PC-9 (cell line): ENCODE measurements around the gene DCAKD. TPM values are rescaled to one million over a fixed set of nuclear protein-coding genes. Genes with fewer than 3 reads are reported as not detected.

Source experiments
- BruUV-seq: library from RNA; stranded (reverse); fragments of 400-500 nt; replicated peaks from 2 replicates; lab custom pipeline; 2021; lab: Mats Ljungman, UMichigan
- CTCF ChIA-PET: fragments of 300-600 bp; sonication (Branson Sonifier 250); formaldehyde crosslinking; loops from one replicate; lab custom pipeline; 2022; ENCODE audit warnings: antibody characterized with exemption; lab: Charles Lee
- POLR2A ChIA-PET: fragments of 300-600 bp; sonication (Branson Sonifier 250); formaldehyde crosslinking; loops from one replicate; lab custom pipeline; 2022; ENCODE audit warnings: antibody characterized with exemption; ENCODE audit not compliant: unreplicated experiment; lab: Charles Lee
- DNase-seq, 2 experiments: peaks; one replicate each; pipeline versions ENCODE4 v3.0.0 to v3.0.0-alpha.2; 2015 to 2022; ENCODE audit warnings: mixed read lengths in 1 of 2
- H2AFZ ChIP-seq: fragments of 200-600 bp; sonication (generic); 2 replicates; pipeline ENCODE4 v1.8.1; 2017; ENCODE audit warnings: antibody characterized with exemption
- H3F3A ChIP-seq: fragments of 200-600 bp; sonication (generic); 2 replicates; pipeline ENCODE4 v1.8.1; 2017; ENCODE audit warnings: antibody characterized with exemption, mild to moderate bottlenecking, low read depth; ENCODE audit not compliant: insufficient read depth
- H3K27ac ChIP-seq: fragments of 200-600 bp; sonication (generic); 2 replicates; pipeline ENCODE4 v1.6.1; 2016; ENCODE audit warnings: mixed run types
- H3K27me3 ChIP-seq: fragments of 200-600 bp; sonication (generic); 2 replicates; pipeline ENCODE4 v1.6.1; 2016; ENCODE audit warnings: low read depth, mixed run types; ENCODE audit not compliant: insufficient read depth
- H3K36me3 ChIP-seq: fragments of 200-600 bp; sonication (generic); 2 replicates; pipeline ENCODE4 v1.6.1; 2016; ENCODE audit warnings: low read depth, mixed run types
- H3K4me1 ChIP-seq: fragments of 200-600 bp; sonication (generic); replicated peaks from 2 replicates; pipeline ENCODE4 v1.6.1; 2016; ENCODE audit warnings: mixed run types; ENCODE audit not compliant: insufficient read depth
- H3K4me2 ChIP-seq: fragments of 200-600 bp; sonication (generic); 2 replicates; pipeline ENCODE4 v1.6.1; 2017; ENCODE audit warnings: mixed run types
- H3K4me3 ChIP-seq: fragments of 200-600 bp; sonication (generic); 2 replicates; pipeline ENCODE4 v1.6.1; 2016; ENCODE audit warnings: mixed run types
- H3K79me2 ChIP-seq: fragments of 200-600 bp; sonication (generic); 2 replicates; pipeline ENCODE4 v1.6.1; 2017; ENCODE audit warnings: low read depth, mixed run types
- H3K9me2 ChIP-seq: fragments of 200-600 bp; sonication (generic); 2 replicates; pipeline ENCODE4 v1.8.1; 2017; ENCODE audit warnings: mild to moderate bottlenecking; ENCODE audit not compliant: insufficient read depth
- H3K9me3 ChIP-seq: fragments of 200-600 bp; sonication (generic); 2 replicates; pipeline ENCODE4 v1.8.1; 2016; ENCODE audit warnings: low read depth; ENCODE audit not compliant: insufficient read depth
- H4K20me1 ChIP-seq: fragments of 200-600 bp; sonication (generic); 2 replicates; pipeline ENCODE4 v1.8.1; 2017; ENCODE audit not compliant: insufficient read depth
- CTCF ChIP-seq: fragments of 200-600 bp; sonication (generic); conservative IDR thresholded peaks from 2 replicates; pipeline ENCODE4 v1.6.1; 2017; ENCODE audit warnings: mixed run types, antibody characterized with exemption, mild to moderate bottlenecking, moderate library complexity
- EZH2 ChIP-seq: fragments of 200-600 bp; sonication (generic); IDR thresholded peaks from 2 replicates; pipeline ENCODE4 v1.8.0; 2017; ENCODE audit warnings: antibody characterized with exemption, low read depth
- intact Hi-C: fragments of 100-400 bp; cut with micrococcal nuclease; formaldehyde crosslinking; loops from one replicate; pipeline ENCODE4 v1.10.0; 2022; ENCODE audit not compliant: unreplicated experiment
- total RNA-seq: library from RNA; stranded (reverse); gene quantifications from 2 replicates; pipeline ENCODE4 v1.2.3, GENCODE V29; 2021

The DCAKD gene
- total RNA-seq, 1 experiment from 2014 or later = 68.8 TPM

GRCh38 chr17:45020354-45021138, 30.9 kb downstream of the DCAKD start:
- H3K4me2 ChIP-seq = no peak overlapping the region

GRCh38 chr17:45018848-45019711, 32.4 kb downstream of the DCAKD start:
- CTCF ChIA-PET = interaction anchor here (0.6 to 2.4 kb wide), 4 partner anchors 84 to 108 kb away, joined by 4 to 26 read pairs (median 8); no protein-coding TSS in a partner anchor
- Histone ChIP-seq H3K27ac (no peak overlapping the region), H3K9me2 (no peaks in the 10 kb centered on the region)

More at GRCh38 chr17:45020354-45021138, 30.9 kb downstream of the DCAKD start:
- TF ChIP-seq CTCF = no peak
- TF ChIP-seq EZH2 = no peak
- H3K9me2 ChIP-seq = no peaks in the 10 kb centered on the region
- DNase-seq = no peak
- H3K4me1 ChIP-seq = peaks cover 4% of the 10 kb centered on the region
- H3K36me3 ChIP-seq = no peaks in the 10 kb centered on the region
- no peak overlapping the region for H2AFZ ChIP-seq
- POLR2A ChIA-PET = interaction anchor here (0.7 kb wide), 1 partner anchor 59 kb away, joined by 11 read pairs; no protein-coding TSS in a partner anchor
- H4K20me1 ChIP-seq = no peaks in the 10 kb centered on the region; the same call in 1 of the 2 replicates
- H3K9me3 ChIP-seq = no peaks in the 10 kb centered on the region
- no TSS peak for BruUV-seq
- intact Hi-C loops = loop anchor here (10.0 kb wide), 1 partner anchor 74 kb away; no protein-coding TSS in a partner anchor
- no peak overlapping the region for H3K27ac ChIP-seq
- CTCF ChIA-PET = interaction anchor here (0.5 to 2.4 kb wide), 4 partner anchors 27 to 100 kb away, joined by 3 to 26 read pairs (median 3); no protein-coding TSS in a partner anchor
- 0 out of 2 replicates have a peak, but pooled peaks cover 4% of the 10 kb centered on the region for H3K27me3 ChIP-seq
- no peaks in the 10 kb centered on the region for H3K79me2 ChIP-seq
- no peak overlapping the region for H3K4me3 ChIP-seq
- peaks cover 15% of the 10 kb centered on the region; the same call in 1 of the 2 replicates for H3F3A ChIP-seq

More at GRCh38 chr17:45018848-45019711, 32.4 kb downstream of the DCAKD start:
- intact Hi-C loops = loop anchor here (2.0 to 5.0 kb wide), 3 partner anchors 77 to 244 kb away; partner anchors contain the start of gene EFTUD2
- no peak for TF ChIP-seq EZH2
- TF ChIP-seq CTCF = no peak
- Histone ChIP-seq H2AFZ (peak overlapping the region; percentile 85), H3K4me2 (peak overlapping the region; percentile 99), H4K20me1 (no peaks in the 10 kb centered on the region; the same call in 1 of the 2 replicates), H3K27me3 (0 out of 2 replicates have a peak, but pooled peaks cover 4% of the 10 kb centered on the region), H3K4me1 (peaks cover 4% of the 10 kb centered on the region), H3K36me3 (no peaks in the 10 kb centered on the region), H3K79me2 (no peaks in the 10 kb centered on the region), H3K9me3 (no peaks in the 10 kb centered on the region), H3K4me3 (peak overlapping the region; percentile 68), H3F3A (peaks cover 15% of the 10 kb centered on the region; the same call in 1 of the 2 replicates)
- BruUV-seq = no TSS peak
- DNase-seq = peak in 1 of 2 experiments; percentile 55
- POLR2A ChIA-PET = interaction anchor here (0.6 kb wide), 1 partner anchor 136 kb away, joined by 4 read pairs; no protein-coding TSS in a partner anchor
